Colonic mucosa (tissue), 4 donors: ENCODE results near the gene SPON1. TPM values are rescaled to one million over a fixed set of nuclear protein-coding genes. Genes with fewer than 3 reads are reported as not detected.
"Not testable (repeated sequence)": the region's sequence is repeated elsewhere in the genome, so short reads cannot be mapped to it uniquely, and the experiment has no call there.

Experiments
- DNase-seq: peaks from one replicate; pipeline ENCODE4 v3.0.0-alpha.2; 2020
- H3K27ac ChIP-seq: fragments of 200-600 bp; one replicate; pipeline ENCODE4 v1.8.0; 2021
- H3K27me3 ChIP-seq: fragments of 200-600 bp; one replicate; pipeline ENCODE4 v1.8.0; 2021
- H3K36me3 ChIP-seq: fragments of 200-600 bp; one replicate; pipeline ENCODE4 v1.8.0; 2021
- H3K4me1 ChIP-seq: fragments of 200-600 bp; one replicate; pipeline ENCODE4 v1.8.0; 2021; ENCODE audit warnings: mild to moderate bottlenecking
- H3K4me3 ChIP-seq: fragments of 200-600 bp; one replicate; pipeline ENCODE4 v1.8.0; 2021
- H3K9ac ChIP-seq, 2 donors: one replicate each; pipeline ENCODE4 v1.7.0; 2013; ENCODE audit warnings: control low read depth in 2 of 2, low read depth in 2 of 2, low read length in 2 of 2
- H3K9me3 ChIP-seq: fragments of 200-600 bp; one replicate; pipeline ENCODE4 v1.8.0; 2021
- intact Hi-C: fragments of 100-400 bp; cut with DNase I; formaldehyde crosslinking; loops from one replicate; pipeline ENCODE4 v1.14.1; 2022
- total RNA-seq, 2 donors: library from RNA; stranded (reverse); fragmentation: NEBNext Ultra II Directional in 1 of 2; extraction: Animal tissue kit (Norgen Biotek cat#: 25700) in 1 of 2; gene quantifications; one replicate each; pipeline ENCODE4 v1.2.1, GENCODE V29; 2021
- TF ChIP-seq, protein P1 (sequence below): fragments of 200-600 bp; IDR thresholded peaks from one replicate; pipeline ENCODE4 v1.8.0; 2022; ENCODE audit warnings: antibody characterized with exemption, mild to moderate bottlenecking
- donor health status: healthy.
- donor health status: DM: no; HTN: no; CAD: no.
- donor health status: DM: no; HTN: no; CAD: no.

Gene SPON1
- total RNA-seq, 2 donors from 2014 or later = 91.4 to 93.9 TPM

DNA sequence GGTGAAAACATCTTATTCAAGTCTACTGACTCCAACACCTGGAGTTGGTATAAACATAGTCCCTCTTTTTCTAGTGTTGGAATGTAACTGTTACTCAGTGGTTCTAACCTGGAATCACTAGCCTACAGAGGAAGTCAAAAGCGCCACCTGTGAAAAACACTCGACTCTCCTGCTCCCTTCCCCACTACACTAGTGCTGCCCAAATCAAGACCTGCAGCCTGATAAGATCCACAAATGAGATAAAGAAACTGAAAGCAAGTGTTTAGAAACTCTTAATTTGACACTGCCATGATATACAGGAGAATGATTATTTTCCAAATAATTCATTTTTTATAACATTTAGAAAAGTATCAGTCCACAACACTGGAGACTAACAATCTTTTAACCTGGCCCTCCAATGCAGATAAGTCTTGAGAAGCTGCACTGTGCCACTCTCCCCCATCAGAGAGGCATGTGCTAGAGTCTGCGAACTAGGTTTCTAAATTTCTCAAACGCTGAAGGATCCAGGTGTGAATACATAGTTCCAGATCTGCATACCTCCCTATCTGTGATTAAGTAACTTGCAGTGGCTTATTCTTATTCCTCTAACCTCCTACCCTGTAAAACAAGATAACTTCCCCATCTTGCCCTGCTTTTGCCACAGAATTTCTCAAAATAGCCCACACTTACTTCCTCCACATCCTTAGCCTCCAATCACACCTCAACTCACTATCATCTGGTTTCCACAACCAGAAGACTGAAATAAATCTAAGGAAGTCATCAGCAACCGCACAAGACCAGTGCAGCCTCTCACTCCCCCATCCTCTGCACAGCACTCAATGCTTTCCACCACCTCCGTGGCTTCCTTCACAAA is 308.4 kb downstream of the SPON1 start:
- intact Hi-C loops = no loop called here
- H3K4me1 ChIP-seq = peaks cover 4% of the 10 kb centered on the region
- H3K4me3 ChIP-seq = no peak overlapping the region
- H3K9ac ChIP-seq = no peak overlapping the region
- H3K36me3 ChIP-seq = no peaks in the 10 kb centered on the region
- no peaks in the 10 kb centered on the region for H3K27me3 ChIP-seq
- DNase-seq = no peak
- TF ChIP-seq, protein P1, sequence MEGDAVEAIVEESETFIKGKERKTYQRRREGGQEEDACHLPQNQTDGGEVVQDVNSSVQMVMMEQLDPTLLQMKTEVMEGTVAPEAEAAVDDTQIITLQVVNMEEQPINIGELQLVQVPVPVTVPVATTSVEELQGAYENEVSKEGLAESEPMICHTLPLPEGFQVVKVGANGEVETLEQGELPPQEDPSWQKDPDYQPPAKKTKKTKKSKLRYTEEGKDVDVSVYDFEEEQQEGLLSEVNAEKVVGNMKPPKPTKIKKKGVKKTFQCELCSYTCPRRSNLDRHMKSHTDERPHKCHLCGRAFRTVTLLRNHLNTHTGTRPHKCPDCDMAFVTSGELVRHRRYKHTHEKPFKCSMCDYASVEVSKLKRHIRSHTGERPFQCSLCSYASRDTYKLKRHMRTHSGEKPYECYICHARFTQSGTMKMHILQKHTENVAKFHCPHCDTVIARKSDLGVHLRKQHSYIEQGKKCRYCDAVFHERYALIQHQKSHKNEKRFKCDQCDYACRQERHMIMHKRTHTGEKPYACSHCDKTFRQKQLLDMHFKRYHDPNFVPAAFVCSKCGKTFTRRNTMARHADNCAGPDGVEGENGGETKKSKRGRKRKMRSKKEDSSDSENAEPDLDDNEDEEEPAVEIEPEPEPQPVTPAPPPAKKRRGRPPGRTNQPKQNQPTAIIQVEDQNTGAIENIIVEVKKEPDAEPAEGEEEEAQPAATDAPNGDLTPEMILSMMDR = no peak
- H3K9me3 ChIP-seq = no peaks in the 10 kb centered on the region
- no peak overlapping the region for H3K27ac ChIP-seq

DNA sequence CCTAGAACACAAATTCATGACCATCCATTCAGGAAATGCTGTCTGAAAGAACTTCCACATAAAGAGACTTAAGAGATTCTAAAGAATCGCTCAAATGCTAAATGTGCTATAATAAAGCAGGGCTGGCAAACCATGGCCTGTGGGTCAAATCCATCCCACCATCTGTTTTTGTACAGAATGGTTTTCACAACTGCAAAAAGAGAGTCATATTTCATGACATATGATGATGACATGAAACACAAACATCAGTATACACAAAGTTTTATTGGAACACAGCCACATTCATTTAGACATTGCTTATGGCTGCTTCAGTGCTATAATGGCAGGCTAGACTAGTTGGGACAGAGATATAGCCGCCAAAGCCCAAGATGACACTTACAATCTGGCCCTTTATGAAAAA is 311.4 kb downstream of the SPON1 start:
- Histone ChIP-seq H3K27ac (no peak overlapping the region), H3K4me3 (no peak overlapping the region), H3K9ac (no peak overlapping the region), H3K4me1 (peaks cover 4% of the 10 kb centered on the region), H3K36me3 (no peaks in the 10 kb centered on the region), H3K9me3 (no peaks in the 10 kb centered on the region), H3K27me3 (no peaks in the 10 kb centered on the region)
- intact Hi-C loops = no loop called here
- no peak for DNase-seq
- TF ChIP-seq, protein P1 = no peak

DNA sequence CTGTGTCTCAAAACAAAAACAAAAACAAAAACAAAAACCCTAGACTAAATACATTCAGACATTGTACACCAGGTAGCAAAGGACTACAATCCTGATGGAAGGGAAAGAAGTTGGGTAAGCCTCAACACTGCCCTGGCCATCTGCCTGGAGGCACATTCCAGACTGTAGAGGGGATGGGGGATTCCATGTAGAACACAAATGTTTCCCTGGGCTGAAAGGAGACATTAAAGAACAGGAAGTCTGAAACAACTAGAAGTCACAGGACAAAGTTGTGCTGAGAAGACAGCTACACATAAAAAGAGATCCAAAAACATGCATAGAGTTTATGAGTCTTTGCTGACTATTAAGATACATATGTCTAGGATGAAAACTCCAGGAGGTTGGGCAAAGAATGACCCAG is 312.6 kb downstream of the SPON1 start:
- H3K4me1 ChIP-seq = peaks cover 4% of the 10 kb centered on the region
- H3K27ac ChIP-seq = no peak overlapping the region
- DNase-seq = no peak
- no peak overlapping the region for H3K4me3 ChIP-seq
- TF ChIP-seq, protein P1 = no peak
- H3K9ac ChIP-seq = no peak overlapping the region
- no peaks in the 10 kb centered on the region for H3K27me3 ChIP-seq
- H3K9me3 ChIP-seq = no peaks in the 10 kb centered on the region
- no peaks in the 10 kb centered on the region for H3K36me3 ChIP-seq
- intact Hi-C loops = no loop called here

DNA sequence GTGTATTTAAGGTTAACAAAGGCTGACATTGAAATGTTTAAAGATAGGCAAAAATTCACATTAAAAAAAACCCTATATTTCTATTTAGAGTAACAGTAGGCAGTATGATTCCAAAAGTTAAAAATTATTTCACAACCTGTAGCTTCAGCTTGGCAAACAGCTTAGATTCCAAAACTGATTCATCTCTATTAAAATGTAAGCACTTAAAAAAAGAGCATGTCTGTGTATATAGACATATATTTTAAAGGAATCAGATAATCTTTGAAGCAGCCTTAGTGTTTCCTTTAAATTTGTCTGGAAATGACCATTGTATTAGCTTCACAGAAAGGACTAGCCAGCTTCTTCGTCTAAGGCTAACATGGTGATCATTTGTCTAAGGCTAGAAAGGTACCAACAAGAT is 316.3 kb downstream of the SPON1 start:
- H3K36me3 ChIP-seq, H3K9ac ChIP-seq, H3K9me3 ChIP-seq, H3K27me3 ChIP-seq, intact Hi-C loops, H3K27ac ChIP-seq, H3K4me1 ChIP-seq, H3K4me3 ChIP-seq, DNase-seq: not testable (repeated sequence)

DNA sequence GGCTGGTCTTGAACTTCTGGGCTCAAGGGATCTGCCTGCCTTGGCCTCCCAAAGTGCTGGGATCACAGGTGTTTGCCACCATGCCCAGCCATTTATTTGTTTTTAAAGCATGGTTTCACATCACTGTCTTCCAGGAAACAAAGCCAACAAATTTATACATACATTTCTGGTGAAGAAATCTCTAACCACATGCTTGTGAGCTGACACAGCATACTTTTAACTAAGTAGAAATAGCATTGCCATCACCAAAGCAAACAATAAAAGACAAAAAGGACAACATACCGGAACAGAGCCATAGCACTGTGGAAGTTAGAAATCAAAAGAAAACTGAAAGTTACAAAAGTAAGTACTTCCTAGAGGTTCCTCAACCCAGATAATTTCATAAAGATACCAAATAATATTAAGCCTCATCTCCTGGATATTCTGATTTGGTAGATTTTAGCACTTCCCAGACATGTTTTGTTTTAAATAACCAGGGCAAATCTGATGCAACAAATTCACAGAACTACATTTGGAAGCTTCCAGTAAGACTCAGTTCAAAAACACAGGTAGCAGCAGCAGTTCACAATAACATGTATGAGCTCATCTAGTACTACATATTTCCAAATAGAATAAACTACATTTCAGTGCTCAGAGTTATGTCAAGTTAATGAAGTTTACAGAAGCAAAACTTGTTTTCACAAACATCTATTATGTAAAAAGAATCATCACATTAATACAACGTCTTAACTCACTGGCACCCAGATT is 325.8 kb downstream of the SPON1 start:
- Histone ChIP-seq H3K4me3 (no peak overlapping the region), H3K27me3 (no peaks in the 10 kb centered on the region), H3K4me1 (no peaks in the 10 kb centered on the region), H3K36me3 (no peaks in the 10 kb centered on the region), H3K27ac (peak overlapping the region; percentile 18), H3K9me3 (no peaks in the 10 kb centered on the region), H3K9ac (no peak overlapping the region)
- intact Hi-C loops = no loop called here
- TF ChIP-seq, protein P1 = no peak
- DNase-seq = no peak

DNA sequence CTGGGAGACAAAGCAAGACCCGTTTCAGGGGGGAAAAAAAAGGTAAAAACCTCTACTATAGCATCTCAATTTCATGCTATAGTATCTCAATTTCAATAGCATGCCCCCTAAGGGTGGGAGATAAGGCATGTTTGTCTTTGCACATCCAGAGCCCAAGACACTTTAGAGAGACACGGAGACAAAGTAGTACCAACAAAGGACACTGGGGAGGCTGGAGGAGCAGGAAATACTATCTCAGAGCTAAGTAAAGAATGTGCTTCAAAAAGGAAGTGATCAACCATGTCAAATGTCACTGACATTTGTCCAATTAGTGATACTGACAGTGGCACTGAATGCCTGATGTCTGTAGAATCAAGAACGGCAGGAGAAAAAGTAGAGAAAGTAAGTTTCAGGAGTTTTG is 327.9 kb downstream of the SPON1 start:
- no peaks in the 10 kb centered on the region for H3K9me3 ChIP-seq
- no peak for DNase-seq
- H3K4me3 ChIP-seq = no peak overlapping the region
- TF ChIP-seq, protein P1 = no peak
- no peaks in the 10 kb centered on the region for H3K27me3 ChIP-seq
- H3K36me3 ChIP-seq = no peaks in the 10 kb centered on the region
- H3K4me1 ChIP-seq = no peaks in the 10 kb centered on the region
- intact Hi-C loops = no loop called here
- no peak overlapping the region for H3K9ac ChIP-seq
- H3K27ac ChIP-seq = no peak overlapping the region
